HG02623 (cell line): ENCODE data around the gene SREBF2.

Experiments used
- ATAC-seq: cut with Tn5 transposase; IDR thresholded peaks from one replicate; pipeline ENCODE4 v1.9.1; 2021; ENCODE audit warnings: moderate library complexity; ENCODE audit not compliant: unreplicated experiment

SREBF2 gene

DNA sequence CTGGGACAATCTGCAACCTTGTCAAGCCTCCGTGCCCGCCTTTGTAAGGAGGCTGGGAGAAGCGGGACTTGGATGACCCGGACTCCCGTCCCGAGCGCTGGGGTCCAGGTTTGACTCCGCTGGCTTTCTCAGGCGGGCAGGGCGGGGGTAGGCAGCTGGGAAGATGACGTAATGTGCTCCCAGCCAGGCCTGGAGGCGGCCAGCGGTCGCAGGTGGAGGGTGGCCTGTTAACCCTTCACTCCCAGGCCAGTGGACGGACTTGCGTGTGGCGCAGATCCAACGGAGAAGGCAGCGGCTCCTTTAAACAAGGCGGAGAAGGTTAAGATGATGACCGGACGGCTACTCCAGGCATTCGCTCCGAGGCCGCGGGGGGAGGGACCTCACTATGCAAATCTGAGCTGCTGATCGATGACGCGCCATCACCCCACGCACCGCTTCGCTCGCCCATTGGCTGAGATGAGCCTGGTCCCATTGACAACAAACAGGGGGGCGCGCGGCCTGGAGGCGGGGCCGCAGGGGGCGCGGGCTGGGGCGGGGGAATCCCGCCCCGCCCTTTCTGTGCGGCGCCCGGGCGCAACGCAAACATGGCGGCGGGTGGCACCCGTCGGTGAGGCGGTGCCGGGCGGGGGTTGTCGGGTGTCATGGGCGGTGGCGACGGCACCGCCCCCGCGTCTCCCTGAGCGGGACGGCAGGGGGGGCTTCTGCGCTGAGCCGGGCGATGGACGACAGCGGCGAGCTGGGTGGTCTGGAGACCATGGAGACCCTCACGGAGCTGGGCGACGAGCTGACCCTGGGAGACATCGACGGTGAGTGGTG, at the start of gene SREBF2:
Gene SREBF2 (plus strand): TSS at position 553 of the 816 bp plus-strand sequence. CDS start 166 bp downstream, at position 719.
- peak; percentile 80 for ATAC-seq

DNA sequence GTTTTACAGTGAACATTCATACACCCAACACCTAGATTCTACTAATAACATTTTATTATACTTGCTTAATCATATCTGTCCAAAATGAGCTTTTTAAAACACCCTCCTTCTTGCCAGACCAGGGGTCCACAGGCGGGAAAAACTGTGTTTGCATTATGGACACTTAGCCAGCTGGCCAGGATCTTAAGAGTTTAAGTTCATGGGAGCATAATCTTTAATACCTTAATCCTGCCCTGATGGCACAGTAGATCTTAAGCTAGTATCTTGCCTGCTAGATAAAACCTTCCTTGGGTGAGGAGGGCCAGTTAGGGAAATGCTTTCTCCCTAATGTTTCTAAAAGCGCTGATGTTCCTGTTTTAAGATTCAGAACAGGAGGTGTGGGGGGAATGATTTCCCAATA, 45.6 kb upstream of the SREBF2 start:
- ATAC-seq = no peak

DNA sequence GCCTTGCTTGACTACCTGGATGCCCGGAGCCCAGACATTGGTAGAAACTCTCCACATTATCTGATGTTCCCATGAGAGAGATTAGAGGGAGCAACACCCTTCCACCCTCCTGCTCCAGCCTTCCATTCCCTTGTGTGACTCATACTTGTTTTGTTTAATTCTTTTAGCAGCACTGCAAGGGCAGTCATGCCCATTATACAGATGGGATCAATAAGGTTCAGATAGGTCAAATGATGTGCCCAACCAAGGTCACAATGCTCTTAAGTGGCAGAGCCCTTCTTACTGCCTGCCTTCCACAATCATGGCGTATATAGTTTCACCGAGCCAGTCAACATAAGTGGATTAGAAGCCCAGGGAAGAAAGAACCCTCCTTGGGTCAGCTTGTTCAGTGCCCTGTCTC, 39.0 kb upstream of the SREBF2 start:
- ATAC-seq = no peak

DNA sequence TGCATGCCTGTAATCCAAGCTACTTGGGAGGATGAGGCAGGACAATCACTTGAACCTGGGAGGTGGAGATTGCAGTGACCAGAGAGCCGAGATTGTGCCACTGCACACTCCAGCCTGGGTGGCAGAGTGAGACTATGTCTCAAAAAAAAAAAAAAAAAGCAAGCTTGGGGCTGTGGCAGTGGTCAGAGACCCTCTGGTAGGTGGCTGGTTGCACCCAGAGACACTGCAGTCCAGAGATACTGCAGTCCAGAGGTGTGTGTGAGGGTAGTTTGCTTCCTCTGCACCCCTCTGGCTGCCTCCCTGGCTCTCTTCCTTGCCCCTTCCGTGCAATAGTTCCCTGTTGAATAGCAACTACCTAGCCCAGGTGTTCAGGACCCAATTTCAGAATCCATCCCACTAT, 34.2 kb upstream of the SREBF2 start:
- no peak for ATAC-seq

DNA sequence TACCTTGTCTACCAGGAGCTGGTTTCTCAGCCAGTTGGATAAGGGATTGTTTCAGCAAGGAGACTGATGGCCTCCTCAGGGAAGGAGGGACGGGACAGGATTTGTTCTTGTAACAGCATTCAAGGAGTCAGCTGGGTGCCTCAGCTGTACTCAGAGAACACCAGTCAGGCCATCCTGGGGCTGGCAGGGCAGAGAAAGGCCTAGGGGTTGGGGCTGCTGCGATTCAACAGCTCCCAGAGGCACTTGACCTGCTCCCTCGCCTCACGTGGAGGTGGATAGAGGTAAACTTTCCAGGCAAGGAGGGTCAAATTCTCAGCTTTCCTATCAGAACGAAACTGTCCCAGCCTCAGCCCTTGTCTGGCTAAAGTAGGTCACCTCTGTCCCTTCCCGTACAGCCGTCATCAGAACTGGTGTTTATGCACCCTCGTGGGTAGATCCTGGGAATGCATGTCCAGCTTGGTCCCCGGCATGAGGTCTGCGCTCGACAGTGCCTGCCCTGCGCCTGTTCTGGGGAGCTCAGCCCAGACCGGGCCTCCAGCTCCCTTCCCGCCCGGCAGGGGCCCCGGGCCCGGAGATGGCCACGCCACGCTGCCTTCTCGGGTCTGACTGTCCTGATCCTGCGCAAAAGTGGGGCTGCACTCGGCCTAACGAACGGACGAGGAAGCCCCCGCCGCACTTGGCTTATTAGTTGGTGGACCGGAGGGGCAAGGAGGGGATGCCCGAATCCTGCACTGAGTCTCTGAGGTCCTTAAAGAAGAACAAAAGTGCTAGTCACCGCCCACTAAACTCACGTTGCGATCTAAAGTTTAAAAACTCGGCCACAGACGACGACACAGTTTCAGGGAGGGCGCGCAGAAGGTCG, 33.2 kb upstream of the SREBF2 start:
- ATAC-seq = peak; percentile 23

DNA sequence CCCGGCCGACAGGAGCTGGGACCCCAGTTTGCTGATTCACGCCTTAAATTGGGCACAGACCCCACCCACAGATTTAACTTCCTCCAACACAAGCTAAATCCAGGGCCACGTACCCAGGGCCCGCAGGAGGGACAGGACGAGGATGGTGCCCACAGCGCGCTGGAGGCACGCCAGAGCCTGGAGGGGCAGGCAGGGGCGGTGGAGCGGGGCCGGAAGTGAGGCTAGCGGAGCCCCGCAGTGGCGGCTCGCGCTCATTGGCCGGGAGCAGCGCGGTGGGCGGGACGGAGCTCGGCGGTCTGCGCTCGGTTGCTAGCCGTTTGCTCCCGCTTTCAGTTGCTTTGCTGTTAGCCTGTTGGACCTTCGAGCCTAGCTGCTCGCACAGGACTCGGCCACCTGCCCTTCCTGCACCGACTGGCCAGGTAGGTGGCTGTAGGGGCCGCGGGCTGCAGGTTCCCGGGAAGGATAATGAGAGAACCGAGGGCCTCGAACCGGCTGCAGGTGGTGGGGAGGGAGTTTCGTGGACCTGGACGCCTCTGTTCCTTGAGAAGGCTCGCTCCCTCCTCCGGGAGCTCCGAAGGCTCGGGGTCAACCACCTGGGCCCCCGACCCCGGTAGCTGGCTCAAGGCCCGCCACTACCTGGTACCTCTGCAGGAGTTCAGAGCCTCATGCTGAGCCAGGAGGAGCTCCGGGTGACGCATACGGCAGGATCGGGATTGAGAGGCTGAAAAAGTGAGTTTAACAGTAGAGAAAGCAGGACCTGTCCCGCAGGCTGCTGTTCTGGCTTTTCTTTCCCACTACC, 32.4 kb upstream of the SREBF2 start, which contains the start of gene CCDC134:
Gene CCDC134 (plus strand): TSS at position 332 of the 799 bp plus-strand sequence. CDS start 8,212 bp downstream, outside the sequence.
- ATAC-seq = peak; percentile 83

DNA sequence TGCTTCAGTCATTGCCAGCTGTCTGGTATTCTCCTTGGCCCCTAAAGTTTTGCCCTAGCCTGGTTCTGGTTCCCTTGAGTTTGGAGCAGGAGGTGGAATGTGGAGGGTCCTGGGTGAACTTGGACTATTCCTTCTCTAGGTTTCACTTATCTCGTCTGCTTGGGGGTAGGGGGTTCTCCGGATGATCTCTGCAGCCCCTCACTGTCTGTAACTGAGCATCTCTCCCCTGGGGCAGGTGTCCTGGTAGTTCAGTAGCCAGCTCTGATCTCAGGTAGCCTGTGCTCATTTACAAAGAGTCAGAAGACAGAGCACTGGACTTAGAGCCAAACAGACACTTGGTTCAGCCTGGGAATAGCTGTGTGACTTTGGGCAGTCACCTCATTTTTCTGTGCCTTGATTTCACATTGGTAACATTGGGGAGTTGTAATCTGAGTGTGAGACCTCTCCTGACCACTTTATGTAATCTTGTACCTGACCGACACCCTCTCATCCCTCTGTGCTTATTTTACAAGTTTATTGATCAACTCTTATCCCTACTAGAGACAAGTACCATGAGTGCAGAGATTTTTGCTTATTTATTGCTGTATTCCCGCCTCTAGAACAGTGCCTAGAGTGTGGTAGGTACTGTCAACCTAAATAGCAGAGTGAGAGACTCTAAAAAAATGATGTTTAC, 31.6 kb upstream of the SREBF2 start:
- ATAC-seq = no peak

DNA sequence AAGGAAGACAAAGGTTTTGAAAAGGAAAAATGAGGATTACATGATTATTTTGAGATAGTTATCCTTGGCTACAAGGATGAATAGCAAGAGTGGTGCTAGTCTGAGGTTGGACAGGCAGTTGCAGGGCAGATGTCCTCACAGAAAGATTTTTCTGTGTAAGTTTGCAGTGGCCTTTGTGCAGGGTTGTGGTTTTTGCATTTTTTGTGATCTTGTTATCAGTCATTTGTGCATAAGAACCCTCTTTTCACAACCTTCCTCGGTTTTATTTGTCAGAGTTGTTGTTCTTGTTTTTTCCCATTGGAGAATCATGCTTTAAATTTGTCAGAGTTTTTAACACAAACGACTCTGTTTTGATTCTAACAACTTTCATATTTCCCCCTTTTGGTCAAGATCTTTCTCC, 31.0 kb upstream of the SREBF2 start:
- no peak for ATAC-seq

DNA sequence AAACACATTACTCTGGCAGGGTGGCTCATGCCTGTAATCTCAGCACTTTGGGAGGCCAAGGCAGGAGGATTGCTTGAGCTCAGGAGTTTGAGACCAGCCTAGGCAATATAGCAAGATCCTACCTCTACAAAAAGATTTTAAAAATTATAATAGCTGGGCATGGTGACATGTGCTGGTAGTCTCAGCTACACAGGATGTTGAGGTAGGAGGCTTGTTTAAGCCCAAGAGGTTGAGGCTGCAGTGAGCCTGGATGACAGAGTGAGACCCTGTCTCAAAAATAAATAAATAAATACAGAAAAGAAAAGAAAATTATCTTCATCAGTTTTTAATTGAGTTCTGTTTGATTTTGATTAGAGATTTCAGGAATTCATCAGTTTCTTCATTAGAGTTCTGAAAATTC, 27.3 kb upstream of the SREBF2 start:
- ATAC-seq = no peak

DNA sequence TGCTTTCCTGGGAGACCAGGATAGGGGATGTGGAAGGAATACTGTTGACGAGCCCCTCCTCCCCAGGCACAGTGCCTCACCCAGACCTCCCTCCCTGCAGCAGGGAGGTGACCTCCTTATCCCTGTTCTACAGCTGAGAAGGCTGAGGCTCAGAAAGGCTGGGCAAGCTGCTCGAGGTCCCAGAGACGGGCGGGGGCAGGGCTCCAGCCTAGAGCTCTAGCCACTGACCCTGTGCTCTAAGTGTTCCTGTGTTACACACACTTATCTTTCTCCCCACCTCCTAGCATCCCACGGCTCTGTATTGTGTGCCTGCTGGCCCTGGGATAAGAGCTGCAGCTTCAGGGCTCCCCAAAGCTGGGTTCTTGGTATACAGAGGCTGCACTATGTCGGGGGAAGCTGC, 24.5 kb upstream of the SREBF2 start:
- ATAC-seq = no peak

DNA sequence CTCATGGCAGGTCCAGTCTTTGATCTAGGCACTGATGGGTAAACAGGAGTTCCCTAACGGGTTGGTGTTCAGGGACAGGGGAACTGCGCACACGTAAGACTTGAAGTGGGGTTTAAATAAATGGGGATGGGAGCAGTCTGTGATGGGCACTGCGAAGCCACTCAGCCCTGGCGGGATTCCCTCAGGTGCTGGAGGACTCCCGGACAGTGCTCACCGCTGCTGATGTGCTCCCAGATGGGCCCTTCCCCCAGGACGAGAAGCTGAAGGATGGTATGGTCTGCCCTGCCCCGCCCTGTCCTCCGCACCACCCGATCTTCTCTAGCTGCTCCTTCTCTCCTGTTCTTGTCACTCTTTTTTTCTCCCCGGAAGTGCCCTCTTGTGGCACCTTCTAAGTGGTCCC, 22.9 kb upstream of the SREBF2 start:
- no peak for ATAC-seq

DNA sequence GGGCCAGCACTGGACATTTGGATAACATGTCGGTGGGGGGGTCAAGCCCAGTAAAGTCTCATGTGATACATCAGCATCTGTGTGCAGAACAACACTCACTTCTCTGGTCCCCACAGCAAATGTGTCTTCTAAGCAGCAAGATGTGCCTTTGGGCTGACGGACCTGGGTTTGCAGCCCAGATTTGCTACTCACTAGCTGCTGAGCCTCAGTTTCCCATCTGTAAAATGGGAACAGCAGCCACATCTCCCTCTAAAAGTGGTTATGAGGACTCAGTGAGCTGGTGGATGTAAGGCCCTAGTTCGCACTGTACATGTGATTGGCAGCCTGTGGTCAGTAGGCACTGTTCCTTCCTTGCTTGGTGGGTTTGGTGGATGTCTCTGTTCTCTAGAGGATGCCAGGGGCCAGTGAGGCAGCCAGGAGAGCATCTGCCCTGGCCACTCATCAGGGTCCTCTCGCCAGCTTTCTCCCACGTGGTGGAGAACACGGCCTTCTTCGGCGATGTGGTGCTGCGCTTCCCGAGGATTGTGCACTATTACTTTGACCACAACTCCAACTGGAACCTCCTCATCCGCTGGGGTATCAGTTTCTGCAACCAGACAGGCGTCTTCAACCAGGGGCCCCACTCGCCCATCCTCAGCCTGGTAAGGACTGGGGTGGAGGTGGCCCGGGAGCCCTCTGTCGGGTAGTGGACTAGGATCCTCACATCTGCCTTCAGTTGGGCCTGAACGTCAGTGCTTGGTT, 19.9 kb upstream of the SREBF2 start:
- ATAC-seq = no peak

DNA sequence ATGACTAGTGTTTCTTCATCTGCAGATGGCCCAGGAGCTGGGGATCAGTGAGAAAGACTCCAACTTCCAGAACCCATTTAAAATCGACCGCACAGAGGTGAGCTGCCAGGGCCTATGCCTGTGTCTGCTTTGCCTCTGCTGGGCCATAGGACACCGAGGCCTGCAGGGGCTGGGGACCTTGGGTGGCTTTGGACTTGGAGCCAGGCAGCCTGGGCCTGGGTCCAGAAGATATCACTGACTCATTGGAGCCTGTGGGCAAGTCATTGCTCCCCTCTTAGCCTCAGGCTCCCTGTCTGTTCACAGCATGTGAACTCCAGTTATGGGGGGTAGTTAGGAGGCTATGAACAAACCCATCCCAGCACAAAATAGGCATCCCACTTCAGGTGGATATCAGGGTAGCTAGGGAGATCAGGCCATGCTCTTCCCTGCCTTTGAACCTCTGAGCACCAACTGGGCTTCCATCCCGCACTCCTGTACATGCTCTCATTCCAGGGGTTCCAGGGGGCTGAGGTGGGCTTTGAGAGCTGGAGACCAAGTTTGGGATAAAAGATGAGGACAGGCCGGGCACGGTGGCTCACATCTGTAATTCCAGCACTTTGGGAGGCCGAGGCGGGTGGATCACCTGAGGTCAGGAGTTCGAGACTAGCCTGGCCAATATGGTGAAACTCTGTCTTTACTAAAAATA, 19.0 kb upstream of the SREBF2 start:
- ATAC-seq = no peak

DNA sequence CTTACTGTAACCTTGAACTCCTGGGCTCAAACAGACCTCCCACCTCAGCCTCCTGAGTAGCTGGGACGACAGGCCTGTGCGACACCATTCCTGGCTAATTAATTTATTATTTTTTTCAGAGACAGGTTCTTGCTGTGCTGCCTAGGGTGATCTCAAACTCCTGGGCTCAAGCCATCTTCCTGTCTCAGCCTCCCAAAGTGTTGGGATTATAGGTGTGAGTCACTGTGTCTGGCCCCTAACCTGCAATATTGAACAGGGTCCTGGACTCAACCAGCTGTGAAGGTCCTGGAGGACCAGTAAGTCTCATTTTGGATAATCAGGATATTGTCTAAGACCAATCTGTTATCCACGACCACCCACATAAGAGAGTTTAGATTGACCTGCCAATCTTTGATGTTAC, 17.2 kb upstream of the SREBF2 start:
- ATAC-seq = no peak

DNA sequence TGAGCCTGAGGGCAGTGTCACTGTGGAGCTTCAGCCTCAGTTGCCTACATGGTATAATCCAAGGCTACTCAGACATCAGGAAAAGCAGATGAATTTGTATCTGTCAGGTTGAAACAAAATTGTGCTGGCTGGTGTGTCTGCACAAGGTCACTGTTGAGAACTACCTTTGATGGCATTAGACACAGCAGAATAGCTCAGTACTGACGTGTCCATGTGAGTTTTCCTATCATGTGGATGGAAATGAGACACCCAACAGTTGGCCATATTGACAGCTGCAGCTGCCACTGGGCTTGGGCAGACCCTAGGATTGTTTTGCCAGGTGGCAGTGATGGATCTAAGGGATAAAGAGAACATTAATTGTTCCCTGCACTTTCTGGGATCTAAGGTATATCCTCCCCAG, 16.7 kb upstream of the SREBF2 start:
- ATAC-seq = no peak

DNA sequence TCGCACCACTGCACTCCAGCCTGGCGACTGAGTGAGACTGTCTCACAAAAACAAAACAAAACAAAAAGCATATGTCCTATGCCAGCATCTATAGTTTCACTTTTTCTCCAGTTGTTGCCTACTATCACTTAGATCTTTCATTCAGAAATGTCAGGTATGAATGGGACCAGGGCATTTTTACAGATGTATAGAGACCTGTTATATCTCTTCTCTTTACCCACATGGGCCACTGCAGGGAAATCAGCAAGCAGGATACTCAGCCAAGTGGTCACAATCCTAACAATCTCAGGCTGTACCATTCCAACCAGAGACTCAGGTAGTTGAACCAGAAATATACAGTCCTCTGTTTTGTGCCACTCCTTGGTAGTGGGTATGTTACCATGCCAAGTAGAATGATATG, 16.0 kb upstream of the SREBF2 start:
- no peak for ATAC-seq

DNA sequence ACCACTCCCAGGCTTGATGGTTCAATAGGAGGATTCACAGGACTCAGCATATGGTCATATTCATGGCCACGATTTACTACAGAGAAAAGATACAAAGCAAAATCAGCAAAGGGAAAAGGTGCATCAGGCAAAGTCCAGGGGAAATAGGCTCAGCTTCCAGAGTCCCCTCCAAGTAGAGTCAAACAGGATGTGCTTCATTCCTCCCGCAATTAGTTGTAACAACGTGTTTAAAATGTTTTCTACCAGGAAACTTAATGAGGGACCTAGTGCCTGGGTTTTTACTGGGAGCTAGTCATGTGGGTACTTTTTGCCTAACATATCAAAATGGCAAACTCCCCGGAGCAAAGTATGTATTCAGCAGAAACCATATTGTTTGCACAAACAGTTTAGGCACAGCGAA, 14.9 kb upstream of the SREBF2 start:
- ATAC-seq = no peak

DNA sequence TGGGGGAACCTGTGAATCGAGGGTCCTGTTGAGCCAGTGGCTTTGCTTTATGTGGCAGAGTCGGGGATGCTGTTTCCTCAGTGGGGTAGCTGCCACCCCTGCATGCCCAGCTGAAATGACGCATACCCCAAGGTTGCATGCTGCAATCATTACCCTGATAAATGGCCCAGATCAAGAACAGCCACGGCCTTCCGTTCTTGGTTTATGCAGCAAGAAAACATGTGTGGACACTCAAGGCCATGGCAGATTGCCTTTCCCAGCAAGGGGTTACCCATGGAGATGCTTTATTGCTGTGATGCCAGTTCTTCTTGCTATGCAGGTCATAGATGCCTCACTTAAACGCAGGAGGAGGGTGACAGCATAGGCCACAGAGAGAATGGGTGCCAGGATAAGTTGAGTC, 14.3 kb upstream of the SREBF2 start:
- no peak for ATAC-seq

DNA sequence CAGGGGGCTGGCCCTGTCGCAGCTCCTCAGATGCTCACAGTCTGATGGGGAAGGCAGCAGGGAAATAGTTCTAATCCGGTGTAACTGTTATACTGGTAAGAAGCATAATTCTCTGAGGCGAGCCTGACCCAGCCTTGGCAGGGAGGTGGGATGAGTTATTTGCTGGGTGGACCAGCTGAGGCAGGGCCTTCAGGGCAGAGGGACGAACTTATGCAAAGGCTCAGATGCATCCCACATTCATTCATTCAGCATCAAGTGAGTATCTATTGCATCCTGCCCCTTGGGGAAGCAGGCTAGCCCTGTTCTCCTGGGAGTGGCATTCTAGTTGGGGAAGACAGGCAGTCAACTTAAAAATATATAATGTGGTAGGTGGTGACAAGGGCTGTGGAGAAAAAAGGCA, 13.6 kb upstream of the SREBF2 start:
- ATAC-seq = no peak
